HPDE6-E6E7 (cell line): ENCODE measurements around the gene VTI1A.
A peak's percentile ranks its signal among the peaks of the same experiment; 100 is the strongest.
"Not testable (repeated sequence)": the region's sequence is repeated elsewhere in the genome, so short reads cannot be mapped to it uniquely, and the experiment has no call there.

Experiments
- DNase-seq: peaks from one replicate; pipeline ENCODE4 v3.0.0; 2011; ENCODE audit warnings: missing footprints; ENCODE audit errors: extremely low spot score

The VTI1A gene

GRCh38 chr10:112454910-112455779 is 8.1 kb downstream of the VTI1A start:
- no peak for DNase-seq

GRCh38 chr10:112456533-112456932 is 9.5 kb downstream of the VTI1A start:
- DNase-seq, result no peak

- DNase-seq, result no peak
Measured at GRCh38 chr10:112460366-112460765, 13.4 kb downstream of the VTI1A start.

- DNase-seq, result peak; percentile 10
Measured at GRCh38 chr10:112461029-112461887, 14.2 kb downstream of the VTI1A start.

GRCh38 chr10:112464074-112464473 is 17.1 kb downstream of the VTI1A start:
- not testable (repeated sequence) for DNase-seq

GRCh38 chr10:112465299-112465883 is 18.4 kb downstream of the VTI1A start:
- no peak for DNase-seq

- no peak for DNase-seq
Measured at GRCh38 chr10:112466802-112467201, 19.8 kb downstream of the VTI1A start.

GRCh38 chr10:112467541-112468075 is 20.6 kb downstream of the VTI1A start:
- DNase-seq, result no peak

- DNase-seq, result peak; percentile 28
Measured at GRCh38 chr10:112471878-112472487, 25.0 kb downstream of the VTI1A start.

- no peak for DNase-seq
Measured at GRCh38 chr10:112475575-112476218, 28.7 kb downstream of the VTI1A start.

GRCh38 chr10:112481602-112482001 is 34.6 kb downstream of the VTI1A start:
- DNase-seq, result no peak

- DNase-seq, result no peak
Measured at GRCh38 chr10:112484399-112484798, 37.4 kb downstream of the VTI1A start.

GRCh38 chr10:112487964-112488363 is 40.9 kb downstream of the VTI1A start:
- no peak for DNase-seq

GRCh38 chr10:112490545-112490944 is 43.5 kb downstream of the VTI1A start:
- DNase-seq, result no peak

- no peak for DNase-seq
Measured at GRCh38 chr10:112491144-112491543, 44.1 kb downstream of the VTI1A start.

GRCh38 chr10:112492736-112493135 is 45.7 kb downstream of the VTI1A start:
- DNase-seq, result no peak

GRCh38 chr10:112497347-112497950 is 50.4 kb downstream of the VTI1A start:
- no peak for DNase-seq

GRCh38 chr10:112498806-112499205 is 51.8 kb downstream of the VTI1A start:
- no peak for DNase-seq

GRCh38 chr10:112499985-112500384 is 53.0 kb downstream of the VTI1A start:
- not testable (repeated sequence) for DNase-seq

GRCh38 chr10:112502536-112502935 is 55.5 kb downstream of the VTI1A start:
- no peak for DNase-seq

- no peak for DNase-seq
Measured at GRCh38 chr10:112503643-112504042, 56.6 kb downstream of the VTI1A start.
